HL-60/S4 treated with retinoic acid at 250 ng/mL for 4 days and 3 days (cell line): ENCODE data around the gene RHOC.

Source experiments
- in situ Hi-C: fragments of 300-500 bp; cut with MboI; formaldehyde crosslinking; loops from 2 replicates; pipeline ENCODE4 v1.7.0; 2022; ENCODE audit warnings: low sequenced_read_pairs

Gene RHOC

DNA sequence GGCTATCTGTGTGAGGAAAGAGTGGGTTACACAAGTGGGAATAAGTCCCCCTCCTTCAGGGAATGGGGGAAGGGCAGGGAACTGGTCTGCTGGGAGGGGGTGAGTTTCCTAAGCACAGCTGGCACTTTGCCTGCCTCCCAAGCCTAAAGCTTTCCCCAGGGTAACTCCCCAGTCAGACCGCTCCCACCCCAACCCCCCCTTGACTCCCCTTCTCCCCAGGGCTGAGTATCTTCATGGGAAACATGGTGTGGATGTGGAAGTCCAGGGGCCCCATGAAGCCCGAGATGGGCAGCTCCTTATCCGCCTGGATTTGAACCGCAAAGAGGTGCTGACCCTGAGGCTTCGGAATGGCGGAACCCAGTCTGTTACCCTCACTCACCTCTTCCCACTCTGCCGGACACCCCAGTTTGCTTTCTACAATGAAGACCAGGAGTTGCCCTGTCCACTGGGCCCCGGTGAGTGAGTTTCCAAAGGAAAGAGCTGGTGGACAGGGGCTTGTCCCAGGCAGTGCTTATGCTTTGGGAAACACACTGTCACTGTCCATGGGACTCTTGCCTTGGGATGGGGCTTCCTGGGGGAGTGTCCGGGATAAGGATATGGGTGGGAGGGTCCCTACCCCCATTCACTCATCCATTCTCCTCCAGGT, 17.6 kb downstream of the RHOC start:
- in situ Hi-C loops, result no loop called here

GRCh38 chr1:112688781-112689193, 18.1 kb downstream of the RHOC start:
- in situ Hi-C loops, result no loop called here

- in situ Hi-C loops, result no loop called here
Observed at GRCh38 chr1:112687785-112688496, 19.0 kb downstream of the RHOC start.

- in situ Hi-C loops, result no loop called here
Observed at GRCh38 chr1:112687361-112687760, 19.6 kb downstream of the RHOC start.

GRCh38 chr1:112686835-112687234, 20.1 kb downstream of the RHOC start:
- in situ Hi-C loops, result no loop called here

DNA sequence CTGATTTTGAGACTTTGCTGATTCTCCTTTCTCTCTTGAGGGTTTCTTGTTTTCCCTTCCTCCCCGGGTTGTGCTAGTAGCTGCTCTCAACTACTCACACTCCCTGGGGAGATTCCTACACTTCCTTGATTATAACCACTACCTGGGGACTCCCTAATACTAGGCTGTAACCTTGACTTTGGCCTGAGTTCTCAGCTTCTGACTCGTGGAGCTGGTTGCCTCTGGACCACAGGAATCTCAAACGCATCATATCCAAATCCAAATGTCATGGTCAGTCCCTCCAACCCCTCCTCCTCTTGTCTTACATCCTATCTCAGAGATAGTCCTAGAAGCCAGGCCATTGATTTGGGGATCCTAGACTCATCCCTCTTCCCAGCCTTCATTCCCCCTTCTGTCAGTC, 20.5 kb downstream of the RHOC start:
- in situ Hi-C loops, result no loop called here

- in situ Hi-C loops, result no loop called here
Observed at GRCh38 chr1:112685913-112686312, 21.0 kb downstream of the RHOC start.

- in situ Hi-C loops, result no loop called here
Observed at GRCh38 chr1:112678605-112679004, 28.3 kb downstream of the RHOC start.

GRCh38 chr1:112677501-112677900, 29.4 kb downstream of the RHOC start:
- in situ Hi-C loops, result no loop called here

GRCh38 chr1:112676543-112676942, 30.4 kb downstream of the RHOC start:
- in situ Hi-C loops, result no loop called here

DNA sequence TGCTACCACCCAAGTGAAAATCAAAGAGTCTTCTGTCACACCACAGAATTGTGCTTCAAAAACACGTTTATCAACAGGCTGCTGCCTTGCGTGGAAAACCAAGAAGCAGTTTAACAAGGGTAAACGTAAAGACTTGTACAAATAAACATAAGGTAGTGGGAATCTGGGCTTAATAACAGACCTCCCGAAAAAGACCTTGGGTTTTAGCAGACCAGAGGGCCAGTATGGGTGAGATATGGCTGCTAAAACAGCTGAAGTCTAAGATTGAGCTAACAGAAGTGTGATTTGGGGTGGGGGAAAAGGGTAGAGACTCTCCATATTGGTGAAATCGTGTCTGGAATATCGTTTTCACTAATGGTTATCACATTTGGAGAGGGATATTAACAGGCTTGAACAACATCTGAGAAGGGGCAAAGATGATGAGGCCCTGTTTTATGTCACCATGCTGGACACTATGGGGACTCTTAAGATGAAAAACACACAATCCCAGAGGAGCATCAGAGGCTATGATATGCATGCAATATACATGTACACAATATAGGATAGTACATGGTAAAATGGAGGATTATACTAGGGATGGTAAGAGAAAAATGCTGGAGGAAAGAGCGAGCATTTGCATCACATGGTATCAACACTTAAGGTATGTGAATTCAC, 31.1 kb downstream of the RHOC start:
- in situ Hi-C loops, result no loop called here

- in situ Hi-C loops, result no loop called here
Observed at GRCh38 chr1:112674986-112675727, 31.8 kb downstream of the RHOC start.

- in situ Hi-C loops, result no loop called here
Observed at GRCh38 chr1:112674440-112674985, 32.4 kb downstream of the RHOC start, which contains the start of gene MOV10. TSS of gene MOV10 (plus strand) at chr1:112674659. CDS start at chr1:112674913, 254 bp downstream.

DNA sequence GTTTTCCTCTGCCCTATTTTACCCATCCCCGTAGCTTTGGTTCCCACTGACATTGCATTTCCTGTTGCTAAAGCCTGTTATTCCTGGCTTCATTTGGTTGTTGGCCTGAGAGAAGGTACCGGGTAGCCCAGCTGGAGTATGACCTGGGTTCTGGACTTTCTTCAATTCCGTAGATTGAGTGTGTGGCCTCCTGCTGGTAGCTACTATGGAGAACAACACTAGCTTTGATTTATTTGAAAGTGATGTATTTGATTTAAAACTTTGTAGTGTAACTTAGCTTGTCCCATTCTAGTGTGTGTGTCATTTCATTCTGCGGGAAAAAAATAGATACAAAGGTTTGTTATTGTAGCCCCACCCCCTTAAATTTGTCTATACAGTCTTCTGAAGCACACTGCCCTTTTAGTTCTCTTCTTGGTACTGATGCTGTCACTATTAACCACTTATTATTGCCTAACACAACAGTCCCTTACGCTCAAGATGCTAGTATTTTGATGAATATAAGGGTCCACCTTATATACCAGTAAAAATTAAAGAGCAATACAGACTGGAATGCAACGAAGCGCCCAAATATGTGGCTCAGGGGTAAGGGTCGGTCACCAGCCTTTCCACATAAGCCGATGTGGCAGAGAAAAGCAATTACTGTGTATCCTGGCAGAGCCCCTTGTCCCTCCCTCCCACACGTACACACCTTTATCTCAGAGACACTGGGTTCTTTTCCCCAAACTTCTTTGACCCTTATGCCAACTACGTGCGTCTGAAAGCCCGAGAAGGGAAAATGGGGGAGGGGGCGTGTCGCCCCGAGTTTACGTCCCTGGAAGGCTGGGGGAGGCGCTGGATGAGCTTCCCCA, 33.1 kb downstream of the RHOC start:
- in situ Hi-C loops, result no loop called here

GRCh38 chr1:112672842-112673241, 34.1 kb downstream of the RHOC start:
- in situ Hi-C loops, result no loop called here

DNA sequence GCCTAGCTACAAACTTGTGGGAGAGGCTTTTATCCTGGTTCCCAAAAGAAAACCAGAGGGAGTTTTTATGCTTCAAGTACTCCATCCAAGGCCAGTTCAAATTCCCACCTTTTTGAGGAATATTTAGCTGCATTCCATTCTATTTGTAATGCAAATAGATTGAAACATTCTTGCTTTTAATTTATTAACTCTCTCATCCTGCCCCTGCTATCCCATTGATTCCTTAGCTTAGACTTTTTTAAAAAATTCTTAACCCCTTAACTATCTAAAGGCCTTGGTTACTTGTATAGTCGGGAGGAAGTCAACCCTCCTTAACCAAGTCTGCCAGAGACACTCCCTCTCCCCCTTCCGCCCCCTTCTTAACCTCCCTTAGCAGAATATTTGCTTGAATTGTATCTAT, 34.9 kb downstream of the RHOC start:
- in situ Hi-C loops, result no loop called here

DNA sequence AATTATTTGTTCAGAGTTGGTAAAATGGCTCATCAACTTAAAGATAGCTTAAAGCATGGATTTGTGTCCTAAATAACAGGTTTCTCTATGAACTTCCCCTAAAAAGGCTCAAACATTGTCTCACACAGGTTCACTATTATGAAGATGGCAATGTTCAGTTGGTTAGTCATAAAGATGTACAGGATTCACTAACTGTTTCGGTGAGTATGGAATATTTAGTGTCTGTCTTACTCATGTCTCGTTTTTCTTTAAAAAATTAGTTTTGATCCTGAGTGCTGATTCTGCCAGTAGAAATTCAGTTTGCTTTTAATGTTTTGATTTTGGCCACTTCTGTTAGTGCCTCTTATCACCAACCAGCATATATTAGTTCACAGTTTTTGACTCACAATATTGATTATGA, 40.0 kb downstream of the RHOC start:
- in situ Hi-C loops, result no loop called here

GRCh38 chr1:112665857-112666256, 41.1 kb downstream of the RHOC start:
- in situ Hi-C loops, result no loop called here

- in situ Hi-C loops, result no loop called here
Observed at GRCh38 chr1:112651205-112651604, 55.7 kb downstream of the RHOC start.
